ENCODE results near the gene LMBR1. TPM values are rescaled to one million over a fixed set of nuclear protein-coding genes. Genes with fewer than 3 reads are reported as not detected.

The LMBR1 gene
- total and polyA plus RNA-seq, 4 donors = 11.2 to 35.7 (median 17.9) TPM

DNA sequence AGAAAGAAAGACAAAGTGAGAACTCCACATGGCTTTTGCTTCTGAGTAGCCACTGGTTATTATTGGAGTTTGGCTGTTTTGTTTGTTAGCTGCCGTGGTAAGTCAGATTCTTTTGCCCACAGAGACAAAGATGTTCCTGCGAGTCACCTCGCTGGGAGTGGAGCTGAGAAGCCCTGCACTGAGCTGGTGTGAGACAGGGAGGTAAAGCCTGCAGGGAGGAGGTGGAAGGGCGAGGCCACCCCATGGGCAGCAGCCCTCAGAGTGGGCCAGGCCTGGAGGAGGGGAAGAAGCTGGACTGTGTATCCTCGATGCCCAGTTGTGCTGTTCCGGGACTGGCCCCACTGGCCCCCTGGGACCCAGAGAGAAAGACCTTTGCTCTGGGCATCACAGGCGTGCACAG, 42.3 kb upstream of the LMBR1 start:
- Histone ChIP-seq H3K9me3 (ENCODE audit: control insufficient read depth in 4 of 4, low read length in 3 of 4) (no peaks in the 10 kb centered on the region), H3K9ac (ENCODE audit: low read depth in 1 of 2, low read length in 2 of 2) (no peak overlapping the region)

DNA sequence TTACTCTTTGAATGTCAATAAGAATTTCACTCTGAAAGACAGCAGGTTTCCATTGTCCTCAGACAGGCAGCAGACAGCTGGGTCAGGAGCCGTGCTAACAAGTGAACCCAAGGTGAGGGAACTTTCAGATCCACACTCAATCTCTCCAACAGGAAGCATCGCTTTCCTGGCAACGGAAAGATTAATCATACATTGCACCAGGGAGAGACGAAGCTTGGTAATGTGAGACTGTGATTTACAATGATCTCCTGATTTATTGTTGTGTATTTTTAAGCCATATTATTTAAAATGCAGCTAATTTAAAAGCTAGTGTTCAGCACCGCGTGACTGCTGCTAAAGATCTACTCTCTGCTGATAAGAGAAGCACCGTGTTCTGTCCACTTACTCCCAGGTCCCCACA, 39.0 kb upstream of the LMBR1 start:
- no peak for DNase-seq (ENCODE audit: low spot score)
- H3K4me3 ChIP-seq (ENCODE audit: low read depth in 1 of 3, low read length in 3 of 3) = no peak overlapping the region
- H3K36me3 ChIP-seq (ENCODE audit: control insufficient read depth in 4 of 4, insufficient read depth in 3 of 4, low read depth in 1 of 4, low read length in 3 of 4) = no peaks in the 10 kb centered on the region
- no peaks in the 10 kb centered on the region for H3K4me1 ChIP-seq (ENCODE audit: control insufficient read depth in 4 of 4, insufficient read depth in 4 of 4, low read length in 3 of 4)
- no peak overlapping the region for H3K27ac ChIP-seq (ENCODE audit: low read depth in 1 of 2, low read length in 2 of 2)
- no peaks in the 10 kb centered on the region for H3K27me3 ChIP-seq (ENCODE audit: control insufficient read depth in 4 of 4, insufficient read depth in 4 of 4, low read length in 3 of 4)
- H3K9ac ChIP-seq (ENCODE audit: low read depth in 1 of 2, low read length in 2 of 2) = no peak overlapping the region
- TF ChIP-seq, protein P1, sequence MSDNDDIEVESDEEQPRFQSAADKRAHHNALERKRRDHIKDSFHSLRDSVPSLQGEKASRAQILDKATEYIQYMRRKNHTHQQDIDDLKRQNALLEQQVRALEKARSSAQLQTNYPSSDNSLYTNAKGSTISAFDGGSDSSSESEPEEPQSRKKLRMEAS (IDR thresholded peaks at IDR 0.05) = no peak
- no peak for TF ChIP-seq NR2F2 (IDR thresholded peaks at IDR 0.05)
- TF ChIP-seq TAF1 (conservative IDR thresholded peaks at IDR 0.05) = no peak
- TF ChIP-seq, protein P2, sequence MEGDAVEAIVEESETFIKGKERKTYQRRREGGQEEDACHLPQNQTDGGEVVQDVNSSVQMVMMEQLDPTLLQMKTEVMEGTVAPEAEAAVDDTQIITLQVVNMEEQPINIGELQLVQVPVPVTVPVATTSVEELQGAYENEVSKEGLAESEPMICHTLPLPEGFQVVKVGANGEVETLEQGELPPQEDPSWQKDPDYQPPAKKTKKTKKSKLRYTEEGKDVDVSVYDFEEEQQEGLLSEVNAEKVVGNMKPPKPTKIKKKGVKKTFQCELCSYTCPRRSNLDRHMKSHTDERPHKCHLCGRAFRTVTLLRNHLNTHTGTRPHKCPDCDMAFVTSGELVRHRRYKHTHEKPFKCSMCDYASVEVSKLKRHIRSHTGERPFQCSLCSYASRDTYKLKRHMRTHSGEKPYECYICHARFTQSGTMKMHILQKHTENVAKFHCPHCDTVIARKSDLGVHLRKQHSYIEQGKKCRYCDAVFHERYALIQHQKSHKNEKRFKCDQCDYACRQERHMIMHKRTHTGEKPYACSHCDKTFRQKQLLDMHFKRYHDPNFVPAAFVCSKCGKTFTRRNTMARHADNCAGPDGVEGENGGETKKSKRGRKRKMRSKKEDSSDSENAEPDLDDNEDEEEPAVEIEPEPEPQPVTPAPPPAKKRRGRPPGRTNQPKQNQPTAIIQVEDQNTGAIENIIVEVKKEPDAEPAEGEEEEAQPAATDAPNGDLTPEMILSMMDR (IDR thresholded peaks at IDR 0.05; ENCODE audit: low read depth, low read length, missing input control) = no peak
- no peak for TF ChIP-seq HNF4G (IDR thresholded peaks at IDR 0.05)
- TF ChIP-seq RXRA (IDR thresholded peaks at IDR 0.05) = no peak
- no peak for TF ChIP-seq FOXA1 (IDR thresholded peaks at IDR 0.05)
- no peaks in the 10 kb centered on the region for H3K9me3 ChIP-seq (ENCODE audit: control insufficient read depth in 4 of 4, low read length in 3 of 4)
- WGBS = 15% methylated on average over 7 of the region's 7 CpGs

More for the DNA sequence above, 42.3 kb upstream of the LMBR1 start:
- DNase-seq (ENCODE audit: low spot score) = no peak
- Histone ChIP-seq H3K4me1 (ENCODE audit: control insufficient read depth in 4 of 4, insufficient read depth in 4 of 4, low read length in 3 of 4) (no peaks in the 10 kb centered on the region), H3K27ac (ENCODE audit: low read depth in 1 of 2, low read length in 2 of 2) (no peak overlapping the region), H3K4me3 (ENCODE audit: low read depth in 1 of 3, low read length in 3 of 3) (no peak overlapping the region), H3K27me3 (ENCODE audit: control insufficient read depth in 4 of 4, insufficient read depth in 4 of 4, low read length in 3 of 4) (no peaks in the 10 kb centered on the region), H3K36me3 (ENCODE audit: control insufficient read depth in 4 of 4, insufficient read depth in 3 of 4, low read depth in 1 of 4, low read length in 3 of 4) (no peaks in the 10 kb centered on the region)
- WGBS = 91% methylated on average over 7 of the region's 7 CpGs
- TF ChIP-seq, protein P1 (IDR thresholded peaks at IDR 0.05) = no peak
- TF ChIP-seq, protein P3, sequence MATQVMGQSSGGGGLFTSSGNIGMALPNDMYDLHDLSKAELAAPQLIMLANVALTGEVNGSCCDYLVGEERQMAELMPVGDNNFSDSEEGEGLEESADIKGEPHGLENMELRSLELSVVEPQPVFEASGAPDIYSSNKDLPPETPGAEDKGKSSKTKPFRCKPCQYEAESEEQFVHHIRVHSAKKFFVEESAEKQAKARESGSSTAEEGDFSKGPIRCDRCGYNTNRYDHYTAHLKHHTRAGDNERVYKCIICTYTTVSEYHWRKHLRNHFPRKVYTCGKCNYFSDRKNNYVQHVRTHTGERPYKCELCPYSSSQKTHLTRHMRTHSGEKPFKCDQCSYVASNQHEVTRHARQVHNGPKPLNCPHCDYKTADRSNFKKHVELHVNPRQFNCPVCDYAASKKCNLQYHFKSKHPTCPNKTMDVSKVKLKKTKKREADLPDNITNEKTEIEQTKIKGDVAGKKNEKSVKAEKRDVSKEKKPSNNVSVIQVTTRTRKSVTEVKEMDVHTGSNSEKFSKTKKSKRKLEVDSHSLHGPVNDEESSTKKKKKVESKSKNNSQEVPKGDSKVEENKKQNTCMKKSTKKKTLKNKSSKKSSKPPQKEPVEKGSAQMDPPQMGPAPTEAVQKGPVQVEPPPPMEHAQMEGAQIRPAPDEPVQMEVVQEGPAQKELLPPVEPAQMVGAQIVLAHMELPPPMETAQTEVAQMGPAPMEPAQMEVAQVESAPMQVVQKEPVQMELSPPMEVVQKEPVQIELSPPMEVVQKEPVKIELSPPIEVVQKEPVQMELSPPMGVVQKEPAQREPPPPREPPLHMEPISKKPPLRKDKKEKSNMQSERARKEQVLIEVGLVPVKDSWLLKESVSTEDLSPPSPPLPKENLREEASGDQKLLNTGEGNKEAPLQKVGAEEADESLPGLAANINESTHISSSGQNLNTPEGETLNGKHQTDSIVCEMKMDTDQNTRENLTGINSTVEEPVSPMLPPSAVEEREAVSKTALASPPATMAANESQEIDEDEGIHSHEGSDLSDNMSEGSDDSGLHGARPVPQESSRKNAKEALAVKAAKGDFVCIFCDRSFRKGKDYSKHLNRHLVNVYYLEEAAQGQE (IDR thresholded peaks at IDR 0.05) = no peak
- TF ChIP-seq SP1 (IDR thresholded peaks at IDR 0.05) = no peak
- TF ChIP-seq, protein P4, sequence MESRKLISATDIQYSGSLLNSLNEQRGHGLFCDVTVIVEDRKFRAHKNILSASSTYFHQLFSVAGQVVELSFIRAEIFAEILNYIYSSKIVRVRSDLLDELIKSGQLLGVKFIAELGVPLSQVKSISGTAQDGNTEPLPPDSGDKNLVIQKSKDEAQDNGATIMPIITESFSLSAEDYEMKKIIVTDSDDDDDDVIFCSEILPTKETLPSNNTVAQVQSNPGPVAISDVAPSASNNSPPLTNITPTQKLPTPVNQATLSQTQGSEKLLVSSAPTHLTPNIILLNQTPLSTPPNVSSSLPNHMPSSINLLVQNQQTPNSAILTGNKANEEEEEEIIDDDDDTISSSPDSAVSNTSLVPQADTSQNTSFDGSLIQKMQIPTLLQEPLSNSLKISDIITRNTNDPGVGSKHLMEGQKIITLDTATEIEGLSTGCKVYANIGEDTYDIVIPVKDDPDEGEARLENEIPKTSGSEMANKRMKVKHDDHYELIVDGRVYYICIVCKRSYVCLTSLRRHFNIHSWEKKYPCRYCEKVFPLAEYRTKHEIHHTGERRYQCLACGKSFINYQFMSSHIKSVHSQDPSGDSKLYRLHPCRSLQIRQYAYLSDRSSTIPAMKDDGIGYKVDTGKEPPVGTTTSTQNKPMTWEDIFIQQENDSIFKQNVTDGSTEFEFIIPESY (IDR thresholded peaks at IDR 0.05) = no peak
- TF ChIP-seq GABPA (IDR thresholded peaks at IDR 0.05 in 1 of 2, conservative IDR thresholded peaks at IDR 0.05 in 1 of 2) = no peak
- no peak for TF ChIP-seq RAD21 (IDR thresholded peaks at IDR 0.05)
- TF ChIP-seq TAF1 (conservative IDR thresholded peaks at IDR 0.05) = no peak
- TF ChIP-seq, protein P5, sequence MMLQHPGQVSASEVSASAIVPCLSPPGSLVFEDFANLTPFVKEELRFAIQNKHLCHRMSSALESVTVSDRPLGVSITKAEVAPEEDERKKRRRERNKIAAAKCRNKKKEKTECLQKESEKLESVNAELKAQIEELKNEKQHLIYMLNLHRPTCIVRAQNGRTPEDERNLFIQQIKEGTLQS (IDR thresholded peaks at IDR 0.05) = no peak
- no peak for TF ChIP-seq HNF4G (IDR thresholded peaks at IDR 0.05)
- no peak for TF ChIP-seq YY1 (IDR thresholded peaks at IDR 0.05)
- TF ChIP-seq FOXA1 (IDR thresholded peaks at IDR 0.05) = no peak
- no peak for TF ChIP-seq JUND (IDR thresholded peaks at IDR 0.05)
